NCI-H1694 (cell line): ENCODE results near the gene ISL2.

Source experiments
- DNase-seq: peaks from one replicate; lab custom pipeline; 2025; lab: John Stamatoyannopoulos, UW

The ISL2 gene

DNA sequence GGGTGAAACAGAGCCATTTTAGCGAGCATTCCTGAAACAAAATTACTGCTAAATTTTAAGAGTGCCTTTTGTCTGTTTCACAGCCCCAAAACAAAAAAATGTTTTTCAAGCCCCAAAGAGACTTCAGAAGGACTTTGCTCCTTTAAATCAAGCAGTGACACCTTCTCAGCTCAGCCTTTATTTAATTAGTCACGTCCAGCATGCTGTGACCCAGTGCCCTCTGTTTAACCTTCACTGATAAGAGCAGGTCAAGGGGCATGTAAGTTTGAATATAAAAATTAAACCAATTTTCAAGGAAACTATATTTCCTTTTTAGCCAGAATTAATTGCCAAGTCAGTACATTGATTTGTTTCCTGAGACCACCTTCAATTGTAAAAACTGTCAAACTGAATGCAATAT lies 40.6 kb downstream of the ISL2 start:
- DNase-seq = no peak

DNA sequence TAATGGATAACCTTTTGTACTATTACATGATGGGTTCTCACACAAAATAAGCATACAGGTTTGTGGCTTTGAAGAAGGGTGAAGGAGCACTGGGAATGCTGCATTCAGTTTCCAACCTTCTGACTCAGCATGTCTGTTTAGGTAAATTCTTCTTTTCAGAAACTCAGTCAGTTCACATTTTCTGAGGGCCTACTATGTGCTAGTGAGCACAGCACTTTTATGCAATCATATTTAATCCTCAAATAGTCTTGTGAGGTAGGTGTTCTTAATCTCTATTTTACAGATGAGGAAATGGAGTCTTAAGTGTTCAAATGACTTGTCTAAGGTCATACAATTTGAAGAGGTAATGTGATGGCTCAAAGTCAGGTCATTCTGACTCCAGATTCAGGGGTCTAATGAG lies 41.2 kb downstream of the ISL2 start:
- no peak for DNase-seq

DNA sequence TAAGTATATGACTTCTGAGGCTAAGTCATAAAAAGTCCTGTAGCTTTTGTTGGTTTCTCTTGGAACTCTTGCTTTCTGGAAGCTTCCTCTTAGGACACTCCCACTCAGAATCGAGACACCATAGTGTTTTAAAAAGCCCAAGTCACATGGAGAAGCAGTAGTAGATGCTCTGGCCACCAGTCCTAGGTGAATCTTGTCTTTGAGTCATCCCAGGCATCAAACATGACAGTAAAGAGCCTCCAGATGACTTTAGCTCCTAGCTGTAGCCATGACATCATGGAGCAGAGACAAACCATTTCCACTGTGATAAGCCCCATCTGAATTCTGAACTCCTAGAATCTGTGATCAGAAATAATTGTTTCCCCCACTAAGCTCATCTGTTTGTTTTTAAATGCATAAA lies 42.1 kb downstream of the ISL2 start:
- DNase-seq = no peak

DNA sequence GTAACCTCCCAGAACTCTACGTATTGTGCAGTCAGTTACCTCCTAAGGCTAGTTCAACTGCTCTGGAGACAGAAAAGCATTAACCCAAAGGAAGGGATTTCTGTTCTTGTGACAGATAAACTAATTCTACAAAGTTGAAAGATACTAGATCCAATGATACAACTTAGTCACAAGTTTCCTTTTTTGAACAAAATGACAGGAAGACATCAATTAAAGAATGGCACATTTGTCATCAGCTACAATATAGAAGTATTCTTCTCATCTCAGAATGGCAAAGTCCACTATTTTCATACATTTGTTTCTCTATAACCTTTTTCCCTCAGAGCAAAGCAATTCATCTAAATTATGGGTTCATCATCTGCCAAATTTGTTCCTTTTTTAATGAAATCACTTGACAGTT lies 43.7 kb downstream of the ISL2 start:
- DNase-seq = no peak

DNA sequence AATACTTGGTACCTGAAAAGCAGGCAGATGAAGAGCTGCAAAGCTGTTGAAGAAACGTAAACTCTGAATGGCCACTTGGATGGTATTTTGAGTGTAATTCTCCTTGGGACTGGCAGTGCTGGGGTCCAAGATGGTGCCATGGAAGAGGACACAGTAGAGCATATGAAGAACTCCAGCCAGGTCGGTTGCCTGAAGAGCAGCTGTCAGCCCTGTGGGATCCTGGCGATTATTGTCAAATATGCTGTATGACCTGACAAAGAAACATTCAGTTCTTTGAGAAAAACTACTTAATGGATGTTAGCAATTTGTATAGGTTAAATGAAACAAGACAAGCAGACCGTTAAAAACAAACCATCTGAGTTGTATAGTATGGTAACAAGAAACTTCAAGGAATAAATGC lies 44.8 kb downstream of the ISL2 start:
- DNase-seq = no peak

DNA sequence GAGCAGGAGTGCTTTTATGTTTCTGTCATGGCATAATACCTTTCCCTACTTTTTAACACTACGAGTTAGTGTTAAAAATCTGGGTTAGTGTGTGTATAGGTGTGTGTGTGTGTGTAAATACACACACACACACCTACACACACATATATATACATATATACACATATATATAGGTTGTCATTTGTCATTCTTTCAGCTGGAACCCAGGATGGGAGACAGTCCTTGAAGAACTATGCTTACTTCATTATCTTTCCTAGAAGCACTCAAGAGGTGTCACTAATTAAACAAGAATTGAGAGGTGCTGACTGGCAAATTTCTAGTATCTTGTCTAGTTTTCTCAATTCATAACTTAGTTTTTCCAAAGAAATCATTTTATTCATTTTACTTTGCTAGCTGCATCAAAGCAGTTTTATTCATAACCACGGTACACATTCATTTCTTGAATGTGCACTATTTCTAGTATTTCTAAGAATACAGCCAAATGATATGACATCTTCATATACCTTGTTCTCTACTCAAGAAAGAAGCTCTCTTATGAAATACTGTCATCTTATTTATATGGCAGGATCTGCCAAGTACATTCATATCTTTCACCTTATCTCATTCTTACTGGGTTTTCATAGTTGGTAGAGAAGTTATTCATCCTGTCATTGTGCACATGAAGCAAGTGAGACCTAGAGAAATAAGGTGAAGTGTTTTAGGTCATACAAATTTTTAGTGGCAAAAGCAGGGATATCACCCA lies 46.6 kb downstream of the ISL2 start:
- no peak for DNase-seq

DNA sequence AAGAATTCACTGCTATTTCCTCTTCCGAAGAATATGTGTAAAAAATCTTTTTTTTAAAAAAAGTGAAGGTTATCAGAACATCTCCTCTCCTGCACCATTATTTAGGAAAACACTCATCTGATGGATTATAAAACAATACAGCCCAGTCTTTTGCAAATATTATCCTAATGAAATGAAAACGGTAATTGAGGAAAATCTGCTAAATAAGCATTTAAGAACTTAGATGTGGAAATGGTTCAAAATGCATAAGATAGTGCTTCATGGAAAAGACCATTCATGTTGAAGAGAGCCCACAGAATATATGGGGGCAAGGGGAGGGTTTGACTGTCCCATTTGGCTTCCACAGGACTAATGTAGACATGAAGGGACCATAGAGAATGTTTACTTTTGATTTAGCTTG lies 47.8 kb downstream of the ISL2 start:
- no peak for DNase-seq

DNA sequence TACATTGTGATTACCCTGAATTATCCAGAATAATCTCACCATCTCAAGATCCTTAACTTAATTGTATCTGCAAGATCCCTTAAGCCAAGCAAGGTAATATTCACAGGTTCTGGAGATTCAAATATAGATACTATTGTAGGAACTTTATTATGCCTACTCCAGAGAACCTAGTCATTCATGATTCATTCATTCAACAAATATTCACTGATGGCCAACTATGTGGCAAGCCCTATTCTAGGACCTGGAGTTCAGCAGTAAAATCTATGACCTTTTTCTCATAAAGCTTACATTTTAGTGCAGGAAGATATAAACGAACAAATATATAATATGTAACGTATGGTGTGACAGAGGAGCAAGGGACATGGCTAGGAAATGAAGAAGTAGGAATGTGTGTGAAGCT lies 49.6 kb downstream of the ISL2 start:
- DNase-seq = no peak

DNA sequence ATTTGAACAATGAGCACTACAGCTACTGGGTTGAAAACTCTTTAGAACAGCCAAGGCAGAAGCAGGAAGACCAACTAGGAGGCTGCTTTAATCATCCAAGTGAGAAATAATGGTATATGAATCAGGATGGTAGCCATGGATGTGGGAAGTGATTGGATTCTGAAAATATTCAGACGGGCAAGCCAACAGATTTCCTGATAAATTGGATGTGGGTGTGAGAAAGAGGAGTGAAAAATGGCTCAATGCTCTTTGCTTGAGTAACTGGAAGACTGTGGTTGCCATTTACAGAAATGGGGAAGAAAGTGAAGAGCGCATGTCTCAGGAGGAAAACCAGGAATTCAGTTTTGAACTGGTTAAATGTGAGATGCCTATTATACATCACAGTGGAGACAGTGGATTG lies 50.4 kb downstream of the ISL2 start:
- DNase-seq = no peak

DNA sequence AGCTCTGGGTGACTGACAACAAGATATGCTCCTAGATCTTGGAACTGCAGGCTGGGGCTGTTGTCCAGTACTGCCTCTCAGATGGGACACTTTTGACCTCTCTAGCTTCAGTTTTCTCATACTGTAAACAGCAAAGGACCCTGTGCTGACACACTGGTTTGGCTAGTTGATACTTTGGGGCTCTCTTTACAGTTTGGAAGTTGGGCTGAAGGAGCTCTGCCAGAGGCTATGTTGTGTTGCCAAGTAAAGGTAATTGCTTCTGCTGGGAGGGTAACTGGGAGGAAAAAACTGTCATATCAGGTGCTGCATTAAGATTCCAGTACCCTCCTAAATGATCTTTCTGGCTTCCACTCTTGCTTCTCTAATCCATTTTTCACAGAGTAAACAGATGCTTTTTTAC lies 54.0 kb downstream of the ISL2 start:
- no peak for DNase-seq

DNA sequence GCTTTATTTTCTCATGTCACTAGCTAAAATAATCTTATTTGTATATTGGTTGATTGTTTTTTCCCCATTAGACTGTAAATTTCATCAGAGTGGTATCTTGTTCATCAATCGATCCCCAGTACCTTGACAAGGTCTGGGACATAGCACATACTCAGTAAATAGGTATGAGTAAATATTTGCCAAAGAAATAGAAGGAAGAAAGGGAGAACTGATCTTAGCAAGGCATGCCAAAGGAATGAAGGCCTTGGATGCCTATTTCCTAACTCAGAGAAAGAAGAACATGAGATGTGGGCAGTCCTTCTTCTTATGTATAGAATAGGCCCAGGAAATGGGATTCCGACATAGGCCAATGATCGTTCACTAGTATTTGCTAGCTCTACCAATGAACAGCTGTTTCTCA lies 54.7 kb downstream of the ISL2 start:
- no peak for DNase-seq

DNA sequence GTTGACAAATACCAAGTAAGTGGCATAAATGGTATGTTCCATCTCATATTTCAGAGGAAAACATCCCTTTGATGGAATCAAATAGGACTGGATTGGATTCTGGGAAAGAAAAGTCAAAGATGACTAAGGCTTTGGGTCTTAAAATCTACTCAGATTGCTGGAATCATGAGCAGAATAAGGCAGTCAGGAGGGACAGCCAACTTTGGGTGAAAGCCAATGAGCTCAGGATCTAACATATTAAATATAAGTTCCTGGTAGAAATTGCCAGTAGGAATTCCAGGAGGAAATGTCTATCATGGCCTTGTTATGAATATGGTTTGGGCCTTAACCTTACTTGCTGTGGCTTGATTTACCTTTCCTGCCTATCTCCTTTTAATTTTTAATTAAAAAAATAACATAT lies 55.3 kb downstream of the ISL2 start:
- DNase-seq = no peak
